ENCODE data around the gene SCN2A.

DNA sequence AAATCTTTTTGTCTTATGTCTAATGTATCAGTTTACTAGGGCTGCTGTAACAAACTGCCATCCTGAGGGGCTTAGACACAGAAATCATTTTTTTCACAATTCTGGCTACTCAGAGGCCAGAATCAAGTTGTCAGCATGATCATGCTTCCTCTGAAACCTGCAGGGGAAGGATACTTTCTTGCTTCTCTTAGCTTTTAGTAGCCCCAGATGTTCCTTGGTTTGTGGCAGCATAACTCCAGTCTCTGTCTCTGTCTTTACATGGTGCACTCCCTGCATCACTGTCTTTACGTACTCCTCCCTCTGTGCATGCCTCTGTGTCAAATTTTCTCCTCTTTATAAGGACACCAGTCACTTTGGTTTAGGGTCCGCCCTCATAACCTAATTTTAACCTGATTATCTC is 33.3 kb upstream of the SCN2A start:
- TF ChIP-seq GATA2 (IDR thresholded peaks at IDR 0.05; ENCODE audit: low read depth, low read length): no peak
- no peak for TF ChIP-seq GATA3 (IDR thresholded peaks at IDR 0.05; ENCODE audit: low read depth, low read length)

Measured in SH-SY5Y (cell line).